ENCODE results near the gene COL5A3. TPM values are rescaled to one million over a fixed set of nuclear protein-coding genes. Genes with fewer than 3 reads are reported as not detected.
"Not testable (repeated sequence)": the region's sequence is repeated elsewhere in the genome, so short reads cannot be mapped to it uniquely, and the experiment has no call there.

The COL5A3 gene
- total and polyA plus RNA-seq, 3 experiments from 2014 or later = 0.23 to 0.91 (median 0.50) TPM

GRCh38 chr19:9952276-9952675 lies 58.0 kb downstream of the COL5A3 start:
- H3K27ac Mint-ChIP-seq = peak overlapping the region in 1 of 8 donors; percentile 75
- no peak overlapping the region for H3K4me3 Mint-ChIP-seq
- H3K27me3 ChIP-seq (ENCODE audit: insufficient read depth, low read length, poor library complexity, severe bottlenecking) = no peaks in the 10 kb centered on the region
- H3K9me3 Mint-ChIP-seq = no peaks in the 10 kb centered on the region
- H3K9me3 ChIP-seq (ENCODE audit: low read length) = no peaks in the 10 kb centered on the region
- no peaks in the 10 kb centered on the region for H3K36me3 Mint-ChIP-seq
- no peaks in the 10 kb centered on the region for H3K4me1 ChIP-seq (ENCODE audit: insufficient read depth, low read length)
- H3K4me3 ChIP-seq (ENCODE audit: low read length) = no peak overlapping the region
- H3K4me1 Mint-ChIP-seq = no peaks in the 10 kb centered on the region
- H3K27ac ChIP-seq (ENCODE audit: low read depth, low read length) = no peak overlapping the region
- DNase-seq = no peak
- no peaks in the 10 kb centered on the region for H3K36me3 ChIP-seq (ENCODE audit: insufficient read depth, low read length)
- ChIA-PET CTCF (interaction anchor here (1.4 kb wide), 1 partner anchor 37 kb away, joined by 3 read pairs; no protein-coding TSS in a partner anchor), POLR2A (no interaction called here)
- H3K27me3 Mint-ChIP-seq = peaks cover 5 to 29% of the 10 kb centered on the region in 2 donors

- peaks cover 10 to 29% of the 10 kb centered on the region in 2 donors for H3K27me3 Mint-ChIP-seq
- H3K4me1 ChIP-seq (ENCODE audit: insufficient read depth, low read length) = no peaks in the 10 kb centered on the region
- H3K27ac ChIP-seq (ENCODE audit: low read depth, low read length) = no peak overlapping the region
- CTCF ChIA-PET = no interaction called here
- peaks cover 0 to 4% (median 0%) of the 10 kb centered on the region in 3 donors for H3K4me1 Mint-ChIP-seq
- H3K4me3 Mint-ChIP-seq = no peak overlapping the region
- peaks cover 0 to 8% (median 1%) of the 10 kb centered on the region in 5 donors for H3K9me3 Mint-ChIP-seq
- H3K36me3 Mint-ChIP-seq = no peaks in the 10 kb centered on the region
- no peak for DNase-seq
- no peak overlapping the region for H3K4me3 ChIP-seq (ENCODE audit: low read length)
- no peaks in the 10 kb centered on the region for H3K27me3 ChIP-seq (ENCODE audit: insufficient read depth, low read length, poor library complexity, severe bottlenecking)
- no peaks in the 10 kb centered on the region for H3K9me3 ChIP-seq (ENCODE audit: low read length)
- H3K27ac Mint-ChIP-seq = no peak overlapping the region
- no peaks in the 10 kb centered on the region for H3K36me3 ChIP-seq (ENCODE audit: insufficient read depth, low read length)
- POLR2A ChIA-PET = no interaction called here
These were observed 62.9 kb downstream of the COL5A3 start for GRCh38 chr19:9947441-9947840.

- CTCF ChIA-PET = interaction anchor here (1.1 to 1.8 kb wide), 2 partner anchors 54 to 81 kb away, joined by 3 to 5 read pairs; no protein-coding TSS in a partner anchor
- DNase-seq; H3K9me3 ChIP-seq (ENCODE audit: low read length); H3K4me1 ChIP-seq (ENCODE audit: insufficient read depth, low read length); H3K4me3 Mint-ChIP-seq; H3K36me3 ChIP-seq (ENCODE audit: insufficient read depth, low read length); H3K27me3 ChIP-seq (ENCODE audit: insufficient read depth, low read length, poor library complexity, severe bottlenecking); POLR2A ChIA-PET; H3K36me3 Mint-ChIP-seq; H3K27ac Mint-ChIP-seq; H3K4me1 Mint-ChIP-seq; H3K27ac ChIP-seq (ENCODE audit: low read depth, low read length); H3K4me3 ChIP-seq (ENCODE audit: low read length): not testable (repeated sequence)
- Mint-ChIP-seq H3K9me3 (peaks cover 2 to 15% (median 9%) of the 10 kb centered on the region in 5 donors), H3K27me3 (peaks cover 12 to 32% of the 10 kb centered on the region in 2 donors)
These were observed 63.7 kb downstream of the COL5A3 start for GRCh38 chr19:9946528-9947125.

- no peak overlapping the region for H3K4me3 Mint-ChIP-seq
- no peaks in the 10 kb centered on the region for H3K36me3 ChIP-seq (ENCODE audit: insufficient read depth, low read length)
- H3K36me3 Mint-ChIP-seq = peaks cover 0 to 6% (median 0%) of the 10 kb centered on the region in 3 donors
- H3K27me3 ChIP-seq (ENCODE audit: insufficient read depth, low read length, poor library complexity, severe bottlenecking) = no peaks in the 10 kb centered on the region
- H3K4me1 Mint-ChIP-seq = peaks cover 0 to 4% (median 0%) of the 10 kb centered on the region in 3 donors
- no peaks in the 10 kb centered on the region for H3K4me1 ChIP-seq (ENCODE audit: insufficient read depth, low read length)
- no peak overlapping the region for H3K4me3 ChIP-seq (ENCODE audit: low read length)
- H3K27ac ChIP-seq (ENCODE audit: low read depth, low read length) = no peak overlapping the region
- H3K9me3 ChIP-seq (ENCODE audit: low read length) = no peaks in the 10 kb centered on the region
- peaks cover 5 to 16% (median 11%) of the 10 kb centered on the region in 5 donors for H3K9me3 Mint-ChIP-seq
- ChIA-PET CTCF (interaction anchor here (1.1 to 1.8 kb wide), 2 partner anchors 55 to 82 kb away, joined by 3 to 5 read pairs; no protein-coding TSS in a partner anchor), POLR2A (no interaction called here)
- DNase-seq = no peak
- peak overlapping the region in 1 of 8 donors; percentile 40 for H3K27ac Mint-ChIP-seq
- H3K27me3 Mint-ChIP-seq = peaks cover 12 to 42% of the 10 kb centered on the region in 2 donors
These were observed 64.9 kb downstream of the COL5A3 start for GRCh38 chr19:9945319-9945966.

GRCh38 chr19:9943744-9944143 lies 66.6 kb downstream of the COL5A3 start:
- Histone ChIP-seq H3K9me3 (ENCODE audit: low read length) (no peaks in the 10 kb centered on the region), H3K27me3 (ENCODE audit: insufficient read depth, low read length, poor library complexity, severe bottlenecking) (no peaks in the 10 kb centered on the region), H3K27ac (ENCODE audit: low read depth, low read length) (no peak overlapping the region), H3K36me3 (ENCODE audit: insufficient read depth, low read length) (no peaks in the 10 kb centered on the region), H3K4me3 (ENCODE audit: low read length) (no peak overlapping the region), H3K4me1 (ENCODE audit: insufficient read depth, low read length) (no peaks in the 10 kb centered on the region)
- ChIA-PET CTCF (interaction anchor here (1.8 kb wide), 1 partner anchor 84 kb away, joined by 6 read pairs; no protein-coding TSS in a partner anchor), POLR2A (no interaction called here)
- H3K27me3 Mint-ChIP-seq = peaks cover 15 to 43% of the 10 kb centered on the region in 2 donors
- DNase-seq = no peak
- peaks cover 0 to 4% (median 0%) of the 10 kb centered on the region in 3 donors for H3K4me1 Mint-ChIP-seq
- H3K36me3 Mint-ChIP-seq = peaks cover 0 to 6% (median 0%) of the 10 kb centered on the region in 3 donors
- H3K27ac Mint-ChIP-seq = no peak overlapping the region
- peaks cover 5 to 16% (median 11%) of the 10 kb centered on the region in 5 donors for H3K9me3 Mint-ChIP-seq
- no peak overlapping the region for H3K4me3 Mint-ChIP-seq

- peaks cover 23 to 48% of the 10 kb centered on the region in 2 donors for H3K27me3 Mint-ChIP-seq
- ChIA-PET POLR2A (interaction anchor here (0.7 kb wide), 1 partner anchor 203 kb away, joined by 3 read pairs; no protein-coding TSS in a partner anchor), CTCF (no interaction called here)
- DNase-seq = no peak
- peaks cover 6 to 9% (median 6%) of the 10 kb centered on the region in 3 donors for H3K4me1 Mint-ChIP-seq
- H3K4me3 ChIP-seq (ENCODE audit: low read length) = no peak overlapping the region
- no peak overlapping the region for H3K4me3 Mint-ChIP-seq
- no peak overlapping the region for H3K27ac Mint-ChIP-seq
- peaks cover 5 to 16% (median 11%) of the 10 kb centered on the region in 5 donors for H3K9me3 Mint-ChIP-seq
- H3K36me3 Mint-ChIP-seq = peaks cover 0 to 6% (median 0%) of the 10 kb centered on the region in 3 donors
- H3K36me3 ChIP-seq (ENCODE audit: insufficient read depth, low read length) = no peaks in the 10 kb centered on the region
- H3K27ac ChIP-seq (ENCODE audit: low read depth, low read length) = no peak overlapping the region
- H3K4me1 ChIP-seq (ENCODE audit: insufficient read depth, low read length) = peaks cover 3% of the 10 kb centered on the region
- no peaks in the 10 kb centered on the region for H3K9me3 ChIP-seq (ENCODE audit: low read length)
- H3K27me3 ChIP-seq (ENCODE audit: insufficient read depth, low read length, poor library complexity, severe bottlenecking) = peaks cover 10% of the 10 kb centered on the region
These were observed 68.6 kb downstream of the COL5A3 start for GRCh38 chr19:9941671-9942070.

GRCh38 chr19:9941231-9941630 lies 69.1 kb downstream of the COL5A3 start:
- H3K36me3 Mint-ChIP-seq = peaks cover 0 to 6% (median 0%) of the 10 kb centered on the region in 3 donors
- H3K27me3 Mint-ChIP-seq = peaks cover 23 to 48% of the 10 kb centered on the region in 2 donors
- POLR2A ChIA-PET = no interaction called here
- Histone ChIP-seq H3K27me3 (ENCODE audit: insufficient read depth, low read length, poor library complexity, severe bottlenecking) (peaks cover 11% of the 10 kb centered on the region), H3K9me3 (ENCODE audit: low read length) (no peaks in the 10 kb centered on the region), H3K36me3 (ENCODE audit: insufficient read depth, low read length) (no peaks in the 10 kb centered on the region), H3K4me1 (ENCODE audit: insufficient read depth, low read length) (peaks cover 4% of the 10 kb centered on the region), H3K4me3 (ENCODE audit: low read length) (no peak overlapping the region), H3K27ac (ENCODE audit: low read depth, low read length) (no peak overlapping the region)
- peaks cover 7 to 9% (median 7%) of the 10 kb centered on the region in 3 donors for H3K4me1 Mint-ChIP-seq
- no peak overlapping the region for H3K4me3 Mint-ChIP-seq
- DNase-seq = no peak
- CTCF ChIA-PET = no interaction called here
- H3K27ac Mint-ChIP-seq = no peak overlapping the region
- peaks cover 5 to 16% (median 11%) of the 10 kb centered on the region in 5 donors for H3K9me3 Mint-ChIP-seq

GRCh38 chr19:9940778-9941177 lies 69.5 kb downstream of the COL5A3 start:
- no peaks in the 10 kb centered on the region for H3K9me3 ChIP-seq (ENCODE audit: low read length)
- POLR2A ChIA-PET = no interaction called here
- Mint-ChIP-seq H3K4me3 (no peak overlapping the region), H3K9me3 (peaks cover 5 to 16% (median 11%) of the 10 kb centered on the region in 5 donors), H3K4me1 (peaks cover 8 to 10% (median 8%) of the 10 kb centered on the region in 3 donors), H3K36me3 (peaks cover 0 to 6% (median 0%) of the 10 kb centered on the region in 3 donors), H3K27ac (no peak overlapping the region), H3K27me3 (peaks cover 25 to 49% of the 10 kb centered on the region in 2 donors)
- H3K4me1 ChIP-seq (ENCODE audit: insufficient read depth, low read length) = peaks cover 5% of the 10 kb centered on the region
- no peak for DNase-seq
- no peak overlapping the region for H3K4me3 ChIP-seq (ENCODE audit: low read length)
- no peak overlapping the region for H3K27ac ChIP-seq (ENCODE audit: low read depth, low read length)
- no peaks in the 10 kb centered on the region for H3K36me3 ChIP-seq (ENCODE audit: insufficient read depth, low read length)
- CTCF ChIA-PET = no interaction called here
- peaks cover 12% of the 10 kb centered on the region for H3K27me3 ChIP-seq (ENCODE audit: insufficient read depth, low read length, poor library complexity, severe bottlenecking)

All from CD8-positive, alpha-beta memory T cell (primary cell).